Measurements from ENCODE around the gene NUTF2.

GRCh38 chr16:67861877-67862276 is 15.1 kb downstream of the NUTF2 start:
- TF ChIP-seq GATA2 (IDR thresholded peaks at IDR 0.05; ENCODE audit: low read depth, low read length): no peak
- no peak for TF ChIP-seq GATA3 (IDR thresholded peaks at IDR 0.05; ENCODE audit: low read depth, low read length)
